HG03103 (cell line): ENCODE results near the gene C1orf226.
"Not testable (repeated sequence)": the region's sequence is repeated elsewhere in the genome, so short reads cannot be mapped to it uniquely, and the experiment has no call there.

Experiments used
- ATAC-seq: cut with Tn5 transposase; IDR thresholded peaks from one replicate; pipeline ENCODE4 v1.9.1; 2021; ENCODE audit warnings: low read depth; ENCODE audit not compliant: unreplicated experiment

The C1orf226 gene

DNA sequence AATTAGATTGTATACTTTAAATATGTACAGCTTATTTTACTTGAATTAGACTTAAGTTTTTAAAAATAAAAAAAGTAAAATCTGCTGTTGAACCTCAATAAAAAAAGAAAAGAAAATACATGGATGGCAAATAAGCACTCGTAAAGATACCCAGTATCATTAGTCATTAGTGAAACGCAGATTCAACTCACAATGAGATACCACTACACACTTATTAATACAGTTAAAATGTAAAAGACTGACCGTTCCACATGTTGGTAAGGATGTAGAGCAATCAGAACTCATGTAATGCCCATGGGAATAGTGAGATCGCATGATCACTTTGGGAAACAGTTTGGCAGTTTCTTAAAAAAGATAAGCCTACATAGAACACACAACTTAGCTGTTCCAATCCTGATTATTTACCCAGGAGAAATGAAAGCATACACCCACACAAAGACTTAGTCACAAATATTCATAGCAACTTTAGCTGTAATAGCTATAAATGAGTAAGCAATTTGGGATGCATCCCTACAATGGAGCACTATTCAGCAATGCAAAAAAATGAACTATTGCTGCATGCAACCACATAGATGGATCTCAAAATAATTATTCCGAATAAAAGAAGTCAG is 23.1 kb downstream of the C1orf226 start:
- no peak for ATAC-seq

DNA sequence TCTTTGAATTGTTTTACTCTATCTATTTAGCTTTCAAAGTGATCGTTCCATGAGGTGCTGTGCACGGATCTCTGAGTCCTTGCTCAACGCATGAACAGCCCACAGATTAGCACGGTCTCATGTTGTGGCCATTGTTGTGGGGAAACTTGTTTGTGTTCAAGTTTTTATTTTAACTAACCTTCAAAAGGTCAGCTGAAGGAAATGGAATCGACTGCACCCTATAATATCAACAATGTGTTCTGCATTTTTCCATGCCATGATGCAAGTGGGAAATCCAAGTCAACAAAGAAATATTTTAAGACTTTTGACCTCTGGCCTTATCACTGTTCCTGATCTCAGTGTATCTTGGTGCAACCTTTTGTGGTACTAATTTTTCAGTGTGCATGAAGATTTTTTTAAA is 24.3 kb downstream of the C1orf226 start:
- ATAC-seq = no peak

DNA sequence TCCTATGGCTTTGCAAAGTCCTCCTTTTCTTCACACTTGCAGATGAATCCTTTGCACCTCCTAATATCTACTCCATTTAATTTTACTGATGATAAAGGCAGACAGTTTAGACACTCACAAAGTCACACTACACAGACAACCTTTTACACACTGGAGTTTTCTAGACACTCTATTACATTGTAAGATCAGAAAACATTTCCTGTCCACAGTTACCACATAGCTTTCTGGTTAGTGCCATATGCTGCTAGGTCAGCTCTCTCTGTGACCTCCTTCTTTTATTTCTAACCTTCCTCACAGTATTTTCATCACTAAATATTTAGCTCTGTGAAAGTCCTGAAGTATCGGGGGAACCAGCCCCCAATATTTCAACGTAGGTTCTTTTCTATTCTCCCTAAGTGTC is 25.3 kb downstream of the C1orf226 start:
- no peak for ATAC-seq

DNA sequence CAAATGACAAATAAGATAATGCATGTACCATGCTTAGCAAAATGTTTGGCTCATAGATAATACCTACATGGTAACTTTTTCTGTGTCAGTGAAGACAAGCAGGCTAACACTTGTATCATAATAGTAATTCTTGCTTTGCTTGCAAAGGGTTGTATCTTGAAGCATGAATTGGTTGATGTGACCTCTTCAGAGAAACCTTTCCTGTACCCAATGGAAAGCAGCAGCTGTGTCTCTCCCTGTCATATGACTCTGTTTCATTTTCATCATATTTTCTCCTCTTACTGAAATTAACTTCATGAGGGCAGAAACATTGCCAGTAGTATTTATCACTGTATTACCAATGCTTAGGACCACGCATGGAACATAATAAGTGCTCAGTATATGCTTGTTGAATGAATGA is 26.0 kb downstream of the C1orf226 start:
- ATAC-seq = no peak

DNA sequence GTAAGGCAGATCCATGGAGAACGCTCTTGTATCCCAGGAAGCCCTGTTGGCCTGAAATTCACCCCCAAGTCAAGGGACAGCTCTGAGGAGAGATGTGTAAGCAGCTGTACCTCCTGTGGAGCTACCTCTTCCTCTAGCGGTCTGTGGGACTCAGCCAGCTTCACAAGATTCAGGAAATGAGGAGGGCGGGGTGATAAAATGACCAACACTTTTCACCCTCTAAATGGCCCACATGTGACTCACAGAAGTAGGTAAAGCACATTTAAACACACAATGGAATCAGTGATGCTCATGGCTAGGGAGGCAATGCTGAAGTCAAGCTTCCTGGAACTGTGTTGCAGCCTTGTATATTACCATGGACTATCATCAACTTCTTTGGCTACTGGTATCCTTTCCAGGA is 30.5 kb downstream of the C1orf226 start, which contains the start of gene SH2D1B:
TSS of gene SH2D1B (minus strand) at position 135 of the 400 bp plus-strand sequence. CDS start at position 15, 120 bp downstream.
- ATAC-seq = no peak

DNA sequence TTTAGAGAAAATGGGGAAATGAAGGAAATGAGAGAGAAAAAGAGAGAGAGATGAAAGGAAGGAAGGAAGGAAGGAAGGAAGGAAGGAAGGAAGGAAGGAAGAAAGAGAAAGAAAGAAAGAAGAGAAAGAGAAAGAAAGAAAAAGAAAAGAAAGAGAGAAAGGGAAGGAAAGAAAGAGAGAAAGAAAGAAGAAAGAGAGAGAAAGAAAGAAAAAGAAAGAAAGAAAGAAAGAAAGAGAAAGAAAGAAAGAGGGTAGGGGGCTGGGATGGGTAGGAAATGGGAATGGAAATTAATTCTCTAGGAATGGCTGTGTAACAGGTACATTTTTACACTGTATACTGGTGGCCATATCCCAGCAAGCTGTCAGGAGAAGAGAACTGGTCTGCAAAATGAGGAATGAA is 34.7 kb downstream of the C1orf226 start:
- no peak for ATAC-seq

DNA sequence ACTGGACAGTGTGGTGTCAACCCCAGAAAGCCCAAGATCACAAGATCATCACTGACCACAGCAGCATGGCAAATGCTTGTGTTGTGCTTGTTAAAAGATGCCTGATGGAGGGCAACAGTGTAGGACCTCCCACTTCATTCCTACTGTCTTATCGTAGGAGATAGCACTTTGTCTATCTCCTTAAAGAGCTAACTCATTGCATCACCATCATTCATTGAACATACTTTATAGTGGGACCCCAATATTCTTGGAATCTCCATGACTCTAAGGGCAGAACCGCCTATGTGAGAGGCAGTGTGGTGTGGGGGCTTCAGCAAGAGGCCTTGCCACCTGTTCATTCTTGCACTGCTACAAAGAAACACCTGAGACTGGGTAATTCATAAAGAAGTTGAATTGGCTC is 35.4 kb downstream of the C1orf226 start:
- no peak for ATAC-seq

DNA sequence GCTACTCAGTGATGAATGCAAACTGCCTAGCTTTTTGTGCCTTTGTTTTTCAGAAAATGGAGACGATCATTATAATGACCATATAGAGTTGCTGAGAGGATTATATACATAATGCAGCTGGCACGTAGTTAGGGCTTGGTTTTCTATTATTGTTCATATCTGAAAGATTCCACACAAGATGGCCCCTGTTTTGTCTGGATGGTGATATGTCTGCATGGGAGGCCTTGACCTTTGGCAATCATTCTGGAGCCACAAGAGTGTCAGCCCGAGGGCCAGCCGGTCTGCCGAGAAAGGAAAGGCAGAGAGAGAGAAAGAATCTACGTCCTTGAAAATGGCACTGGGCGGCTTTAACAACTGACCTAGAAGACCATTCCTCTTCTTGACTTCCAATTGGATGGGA is 36.1 kb downstream of the C1orf226 start:
- no peak for ATAC-seq

DNA sequence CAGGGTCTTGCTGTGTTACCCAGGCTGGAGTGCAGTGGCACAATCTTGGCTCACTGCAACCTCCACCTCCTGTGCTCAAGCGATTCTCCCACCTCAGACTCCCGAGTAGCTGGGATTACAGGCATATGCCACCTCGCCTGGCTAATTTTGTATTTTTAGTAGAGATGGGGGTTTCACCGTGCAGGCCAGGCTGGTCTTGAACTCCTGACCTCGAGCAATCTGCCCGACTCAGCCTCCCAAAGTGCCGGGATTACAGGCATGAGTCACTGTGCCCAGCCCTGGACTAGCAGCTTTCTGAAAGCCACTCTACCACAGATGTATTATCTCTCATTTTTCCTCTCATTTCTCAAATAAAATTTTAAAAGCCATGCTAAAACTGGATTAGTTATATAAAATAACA is 37.1 kb downstream of the C1orf226 start:
- not testable (repeated sequence) for ATAC-seq

DNA sequence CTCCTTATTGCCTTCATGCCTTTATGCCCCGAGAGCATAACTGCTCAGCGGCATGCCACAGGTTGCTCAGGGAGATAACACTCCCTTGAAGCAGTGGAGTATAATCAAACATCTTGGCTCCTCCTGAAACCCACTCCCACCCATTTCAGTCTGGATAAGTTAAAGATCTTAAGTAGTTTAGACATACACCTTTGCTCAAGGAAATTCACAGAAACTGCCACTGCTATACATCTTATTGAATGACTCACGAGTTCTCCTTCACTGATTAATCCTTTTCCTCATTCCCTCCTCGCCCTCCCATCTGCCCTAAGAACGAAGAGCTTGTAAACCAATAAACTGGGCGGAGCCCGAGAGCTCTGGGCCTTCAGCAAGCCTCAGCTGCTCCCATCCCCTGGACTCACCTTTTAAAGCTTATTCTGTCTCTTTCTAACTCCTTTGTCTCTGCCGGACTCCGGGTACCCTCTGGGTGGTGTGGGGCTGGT is 38.0 kb downstream of the C1orf226 start:
- ATAC-seq = not testable (repeated sequence)

DNA sequence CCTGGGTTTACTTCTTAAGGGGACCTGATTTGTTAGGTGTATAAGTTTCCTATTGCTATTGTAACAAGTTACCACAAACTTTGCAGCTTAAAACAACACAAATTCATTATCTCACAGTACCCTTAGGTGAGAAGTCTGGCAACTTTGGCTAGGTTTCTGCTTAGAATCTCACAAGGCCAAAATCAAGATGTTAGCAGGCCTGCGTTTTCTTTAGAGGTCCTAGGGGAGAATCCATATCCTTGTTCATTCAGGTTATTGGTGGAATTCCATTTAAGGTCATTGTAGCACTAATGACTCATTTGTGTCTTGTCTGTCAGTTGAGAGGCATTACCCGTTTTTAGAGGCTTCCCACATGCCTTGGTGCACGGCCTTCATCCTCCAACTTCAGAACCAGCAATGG is 38.6 kb downstream of the C1orf226 start:
- ATAC-seq = no peak

DNA sequence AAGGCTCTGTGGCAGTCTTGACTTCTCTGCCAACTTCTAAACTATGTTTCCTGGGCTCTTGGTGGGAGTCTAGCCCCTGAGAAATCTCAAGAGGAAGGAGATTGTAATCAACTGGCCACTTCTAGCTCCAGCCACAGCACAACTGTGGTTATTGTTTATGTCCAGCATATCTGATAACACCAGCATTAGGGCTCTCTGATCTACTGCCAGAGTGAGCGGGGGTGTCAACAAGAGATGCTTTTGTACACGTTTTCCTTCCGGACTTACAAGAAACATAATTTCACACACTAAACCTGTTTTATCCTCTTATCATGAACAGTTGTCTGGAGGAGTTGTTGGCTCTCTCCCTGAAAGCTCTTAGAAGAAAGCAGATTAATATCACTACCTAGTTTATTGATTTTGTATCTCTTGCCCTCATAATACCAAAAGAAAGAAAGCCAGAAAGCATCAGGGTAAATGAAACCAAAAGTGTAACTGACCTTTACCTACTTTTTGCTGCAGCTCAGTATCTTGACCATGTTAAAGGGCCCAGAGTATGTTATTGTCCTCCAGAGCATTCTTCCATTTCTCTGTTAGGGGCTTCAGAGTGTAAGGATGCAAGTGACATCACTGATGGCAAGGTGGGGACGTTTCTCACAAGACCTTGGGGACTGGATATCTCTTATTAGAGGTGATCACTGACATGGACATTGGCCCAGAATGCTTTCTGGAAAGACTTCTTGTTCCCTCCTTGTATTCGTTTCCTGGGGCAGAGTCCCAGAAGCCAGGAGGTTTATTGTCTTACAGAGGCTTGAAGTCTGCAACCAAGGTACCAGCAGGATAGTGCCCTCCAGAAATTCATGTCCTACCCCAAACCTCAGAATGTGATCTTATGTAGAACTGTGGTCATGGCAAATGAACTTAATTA is 40.0 kb downstream of the C1orf226 start:
- no peak for ATAC-seq

DNA sequence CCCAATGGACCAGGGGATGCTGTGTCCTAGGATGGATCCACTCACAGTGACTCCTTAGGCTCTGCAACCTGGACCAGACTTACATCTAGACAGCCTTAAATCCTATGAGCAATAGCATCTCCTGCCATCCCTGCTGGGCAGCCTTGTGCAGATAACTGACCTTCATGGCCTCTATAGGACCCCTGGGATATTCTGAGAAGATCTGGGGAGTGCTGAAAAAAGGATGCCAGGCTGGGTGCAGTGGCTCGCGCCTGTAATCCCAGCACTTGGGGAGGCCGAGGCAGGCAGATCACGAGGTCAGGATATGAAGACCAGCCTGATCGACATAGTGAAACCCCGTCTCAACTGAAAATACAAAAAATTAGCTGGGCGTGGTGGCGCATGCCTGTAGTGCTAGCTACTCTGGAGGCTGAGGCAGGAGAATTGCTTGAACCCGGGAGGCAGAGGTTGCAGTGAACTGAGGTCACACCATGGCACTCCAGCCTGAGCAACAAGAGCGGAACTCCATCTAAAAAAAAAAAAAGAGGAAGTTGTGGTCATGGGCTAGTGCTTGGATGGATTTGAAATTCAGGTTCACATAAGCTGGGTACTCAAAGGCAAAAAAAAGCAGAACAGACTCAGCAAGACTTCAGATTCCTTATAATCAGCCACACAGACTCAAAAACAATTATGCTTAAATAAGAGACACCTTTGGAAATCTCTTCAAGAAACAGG is 41.3 kb downstream of the C1orf226 start:
- ATAC-seq = no peak

DNA sequence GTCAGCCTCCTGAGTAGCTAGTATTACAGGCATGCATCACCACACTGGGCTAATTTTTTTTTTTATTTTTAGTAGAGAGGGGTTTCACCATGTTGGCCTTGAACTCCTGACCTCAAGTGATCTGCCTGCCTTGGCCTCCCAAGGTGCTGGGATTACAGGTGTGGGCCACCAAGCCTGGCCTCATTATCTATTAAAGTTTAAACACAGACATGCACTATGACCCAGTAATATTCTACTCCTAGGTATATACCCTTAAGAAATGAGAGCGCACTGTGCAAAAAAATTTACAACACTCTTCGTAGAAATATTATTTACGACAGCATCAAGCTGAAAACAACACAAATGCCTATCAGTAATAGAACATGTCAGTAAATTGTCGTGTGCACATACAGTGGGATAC is 49.1 kb downstream of the C1orf226 start:
- ATAC-seq = no peak

DNA sequence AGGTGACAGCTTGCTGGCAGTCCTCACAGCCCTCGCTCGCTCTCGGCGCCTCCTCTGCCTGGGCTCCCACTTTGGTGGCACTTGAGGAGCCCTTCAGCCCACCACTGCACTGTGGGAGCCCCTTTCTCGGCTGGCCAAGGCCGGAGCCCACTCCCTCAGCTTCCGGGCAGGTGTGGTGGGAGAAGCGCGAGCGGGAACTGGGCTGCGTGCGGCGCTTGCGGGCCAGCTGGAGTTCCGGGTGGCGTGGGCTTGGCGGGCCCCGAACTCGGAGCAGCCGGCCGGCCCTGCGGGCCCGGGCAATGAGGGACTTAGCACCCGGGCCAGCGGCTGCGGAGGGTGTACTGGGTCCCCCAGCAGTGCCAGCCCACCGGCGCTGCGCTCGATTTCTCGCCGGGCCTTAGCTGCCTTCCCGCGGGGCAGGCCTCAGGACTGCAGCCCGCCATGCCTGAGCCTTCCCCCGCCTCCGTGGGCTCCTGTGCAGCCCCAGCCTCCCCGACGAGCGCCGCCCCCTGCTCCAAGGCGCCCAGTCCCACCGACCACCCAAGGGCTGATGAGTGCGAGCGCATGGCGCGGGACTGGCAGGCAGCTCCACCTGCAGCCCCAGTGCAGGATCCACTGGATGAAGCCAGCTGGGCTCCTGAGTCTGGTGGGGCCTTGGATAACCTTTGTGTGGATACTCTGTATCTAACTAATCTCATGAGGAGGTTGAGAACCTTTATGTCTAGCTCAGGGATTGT is 51.6 kb downstream of the C1orf226 start:
- not testable (repeated sequence) for ATAC-seq
